Activated CD4-positive, alpha-beta T cell treated with anti-CD3 and anti-CD28 coated beads, Interleukin-2, amount 50 U/mL, for 24 hours (primary cell): ENCODE data around the gene GTPBP2.

ENCODE experiments used
- DNase-seq, 2 donors: peaks; one replicate each; pipeline ENCODE4 v3.0.0-alpha.2; 2020; ENCODE audit warnings: low read depth in 1 of 2, low spot score in 1 of 2

GTPBP2 gene

GRCh38 chr6:43582911-43583310, 46.2 kb downstream of the GTPBP2 start:
- DNase-seq: no peak

- no peak for DNase-seq
Observed at GRCh38 chr6:43579171-43579570, 49.9 kb downstream of the GTPBP2 start.

GRCh38 chr6:43578748-43579147, 50.3 kb downstream of the GTPBP2 start:
- DNase-seq: no peak

- peak; percentile 79 to 86 for DNase-seq
Observed at GRCh38 chr6:43575772-43576551, 53.1 kb downstream of the GTPBP2 start, which contains the start of the genes POLH and XPO5. TSS of gene POLH (plus strand) at chr6:43576185. CDS start at chr6:43582320, 6,135 bp downstream. TSS of gene XPO5 (minus strand) at chr6:43576038. CDS start at chr6:43575864, 174 bp downstream.

GRCh38 chr6:43575105-43575771, 53.8 kb downstream of the GTPBP2 start:
- DNase-seq: no peak

GRCh38 chr6:43572015-43572414, 57.0 kb downstream of the GTPBP2 start:
- DNase-seq: no peak

- no peak for DNase-seq
Observed at GRCh38 chr6:43570876-43571441, 58.1 kb downstream of the GTPBP2 start.
